HG02970 (cell line): Measurements from ENCODE around the gene BCAS3.

Source experiments
- ATAC-seq: cut with Tn5 transposase; IDR thresholded peaks from one replicate; pipeline ENCODE4 v1.9.1; 2021; ENCODE audit warnings: mild to moderate bottlenecking, moderate library complexity, moderate number of reproducible peaks; ENCODE audit not compliant: unreplicated experiment, low FRiP score

Gene BCAS3

GRCh38 chr17:61047515-61047914 lies 369.9 kb downstream of the BCAS3 start:
- ATAC-seq, result no peak

GRCh38 chr17:61048376-61049106 lies 370.9 kb downstream of the BCAS3 start:
- no peak for ATAC-seq

- no peak for ATAC-seq
Observed at GRCh38 chr17:61053469-61053868, 375.8 kb downstream of the BCAS3 start.

GRCh38 chr17:61054436-61054835 lies 376.8 kb downstream of the BCAS3 start:
- no peak for ATAC-seq

GRCh38 chr17:61057257-61057656 lies 379.6 kb downstream of the BCAS3 start:
- ATAC-seq, result no peak

- no peak for ATAC-seq
Observed at GRCh38 chr17:61058066-61058465, 380.4 kb downstream of the BCAS3 start.

GRCh38 chr17:61063528-61063927 lies 385.9 kb downstream of the BCAS3 start:
- ATAC-seq, result no peak

GRCh38 chr17:61064087-61064951 lies 386.7 kb downstream of the BCAS3 start:
- no peak for ATAC-seq

GRCh38 chr17:61065263-61065773 lies 387.7 kb downstream of the BCAS3 start:
- ATAC-seq, result no peak

- ATAC-seq, result no peak
Observed at GRCh38 chr17:61066062-61066461, 388.4 kb downstream of the BCAS3 start.

- no peak for ATAC-seq
Observed at GRCh38 chr17:61070649-61071048, 393.0 kb downstream of the BCAS3 start.

- no peak for ATAC-seq
Observed at GRCh38 chr17:61072648-61073047, 395.0 kb downstream of the BCAS3 start.

- ATAC-seq, result no peak
Observed at GRCh38 chr17:61073131-61073530, 395.5 kb downstream of the BCAS3 start.

- ATAC-seq, result no peak
Observed at GRCh38 chr17:61073799-61074513, 396.3 kb downstream of the BCAS3 start.

GRCh38 chr17:61075988-61076387 lies 398.3 kb downstream of the BCAS3 start:
- no peak for ATAC-seq

GRCh38 chr17:61076621-61077031 lies 399.0 kb downstream of the BCAS3 start:
- no peak for ATAC-seq

GRCh38 chr17:61081959-61082358 lies 404.3 kb downstream of the BCAS3 start:
- no peak for ATAC-seq

GRCh38 chr17:61084260-61084659 lies 406.6 kb downstream of the BCAS3 start:
- no peak for ATAC-seq

- ATAC-seq, result no peak
Observed at GRCh38 chr17:61087024-61087423, 409.4 kb downstream of the BCAS3 start.

- no peak for ATAC-seq
Observed at GRCh38 chr17:61088556-61088955, 410.9 kb downstream of the BCAS3 start.

- no peak for ATAC-seq
Observed at GRCh38 chr17:61091096-61091495, 413.4 kb downstream of the BCAS3 start.
